ENCODE measurements around the gene TCF12. TPM values are rescaled to one million over a fixed set of nuclear protein-coding genes. Genes with fewer than 3 reads are reported as not detected.

The TCF12 gene
- total RNA-seq, 1 experiment from 2014 or later = 189 TPM

DNA sequence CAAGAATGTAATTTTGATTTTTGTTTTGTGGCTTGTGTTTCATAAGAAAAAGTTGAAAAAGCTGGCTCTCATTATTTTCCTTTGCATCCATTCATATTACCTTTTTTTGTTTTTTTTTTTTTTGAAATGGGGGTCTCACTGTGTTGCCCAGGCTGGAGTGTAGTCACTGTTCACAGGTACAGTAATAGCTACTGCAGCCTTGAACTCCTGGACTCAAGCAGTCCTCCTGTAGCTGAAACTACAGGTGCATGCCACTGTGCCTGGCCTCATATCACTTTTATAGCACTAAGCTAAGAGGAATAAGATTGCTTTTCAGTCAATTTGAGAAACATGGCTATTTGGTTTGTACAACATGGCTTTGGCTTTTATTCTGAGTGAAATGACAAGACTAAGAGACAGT is 49.8 kb downstream of the TCF12 start:
- Histone ChIP-seq H3K4me1 (ENCODE audit: low read length) (peaks cover 33% of the 10 kb centered on the region), H3K4me3 (ENCODE audit: low read length) (no peak overlapping the region), H4K20me1 (ENCODE audit: insufficient read depth, low read depth, low read length) (no peaks in the 10 kb centered on the region; the same call in 1 of the 2 replicates), H3K27me3 (ENCODE audit: low read length) (no peaks in the 10 kb centered on the region), H3K4me2 (ENCODE audit: low read depth, low read length, poor library complexity, severe bottlenecking) (no peak overlapping the region), H3K79me2 (ENCODE audit: low read length) (peaks cover 100% of the 10 kb centered on the region), H3K9me2 (replicated peaks; ENCODE audit: insufficient read depth, low read length) (no peaks in the 10 kb centered on the region), H3K9me3 (ENCODE audit: low read length) (no peaks in the 10 kb centered on the region), H3K27ac (ENCODE audit: low read length) (no peak overlapping the region), H3K36me3 (ENCODE audit: insufficient read depth, low read length) (no peaks in the 10 kb centered on the region), H2AFZ (ENCODE audit: low read length) (no peak overlapping the region), H3K9ac (ENCODE audit: low read length) (no peak overlapping the region)
- DNase-seq = no peak

- DNase-seq = no peak
- H3K79me2 ChIP-seq (ENCODE audit: low read length) = peaks cover 100% of the 10 kb centered on the region
These were observed 50.4 kb downstream of the TCF12 start for GRCh38 chr15:56968821-56969220.

GRCh38 chr15:56969265-56969895 is 50.9 kb downstream of the TCF12 start:
- Histone ChIP-seq H2AFZ (ENCODE audit: low read length) (no peak overlapping the region), H3K27ac (ENCODE audit: low read length) (no peak overlapping the region), H3K9me2 (replicated peaks; ENCODE audit: insufficient read depth, low read length) (no peaks in the 10 kb centered on the region), H3K9me3 (ENCODE audit: low read length) (no peaks in the 10 kb centered on the region), H4K20me1 (ENCODE audit: insufficient read depth, low read depth, low read length) (no peaks in the 10 kb centered on the region; the same call in 1 of the 2 replicates), H3K27me3 (ENCODE audit: low read length) (no peaks in the 10 kb centered on the region), H3K4me1 (ENCODE audit: low read length) (peaks cover 22% of the 10 kb centered on the region), H3K79me2 (ENCODE audit: low read length) (peaks cover 100% of the 10 kb centered on the region), H3K4me2 (ENCODE audit: low read depth, low read length, poor library complexity, severe bottlenecking) (no peak overlapping the region), H3K36me3 (ENCODE audit: insufficient read depth, low read length) (no peaks in the 10 kb centered on the region), H3K9ac (ENCODE audit: low read length) (no peak overlapping the region), H3K4me3 (ENCODE audit: low read length) (no peak overlapping the region)
- DNase-seq = no peak

More at GRCh38 chr15:56968821-56969220, 50.4 kb downstream of the TCF12 start:
- H3K4me1 ChIP-seq (ENCODE audit: low read length) = peaks cover 27% of the 10 kb centered on the region
- H3K9me3 ChIP-seq (ENCODE audit: low read length) = no peaks in the 10 kb centered on the region
- H3K27ac ChIP-seq (ENCODE audit: low read length) = no peak overlapping the region
- no peak overlapping the region for H3K4me2 ChIP-seq (ENCODE audit: low read depth, low read length, poor library complexity, severe bottlenecking)
- H3K4me3 ChIP-seq (ENCODE audit: low read length) = no peak overlapping the region
- no peak overlapping the region for H2AFZ ChIP-seq (ENCODE audit: low read length)
- no peaks in the 10 kb centered on the region; the same call in 1 of the 2 replicates for H4K20me1 ChIP-seq (ENCODE audit: insufficient read depth, low read depth, low read length)
- no peaks in the 10 kb centered on the region for H3K27me3 ChIP-seq (ENCODE audit: low read length)
- no peaks in the 10 kb centered on the region for H3K36me3 ChIP-seq (ENCODE audit: insufficient read depth, low read length)
- no peaks in the 10 kb centered on the region for H3K9me2 ChIP-seq (replicated peaks; ENCODE audit: insufficient read depth, low read length)
- no peak overlapping the region for H3K9ac ChIP-seq (ENCODE audit: low read length)

DNA sequence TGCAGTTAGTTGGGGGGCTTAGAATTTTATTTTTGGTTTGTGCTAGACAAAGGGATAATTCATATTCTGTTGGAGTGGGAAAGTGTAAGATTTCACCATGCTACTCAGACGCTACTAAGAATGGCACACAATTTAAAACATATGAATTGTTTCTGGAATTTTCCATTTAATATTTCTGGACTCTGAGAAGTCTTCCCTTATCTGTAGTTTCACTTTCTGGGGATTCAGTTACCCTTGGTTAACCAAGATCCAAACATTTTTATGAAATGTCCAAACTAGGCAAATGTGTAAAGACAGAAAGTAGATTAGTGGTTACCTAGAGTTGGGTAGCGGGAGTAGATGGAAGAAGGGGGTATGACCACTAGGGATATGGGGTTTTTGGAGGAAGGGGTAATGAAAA is 53.1 kb downstream of the TCF12 start:
- H3K4me1 ChIP-seq (ENCODE audit: low read length) = peaks cover 12% of the 10 kb centered on the region
- no peak overlapping the region for H3K4me3 ChIP-seq (ENCODE audit: low read length)
- H3K4me2 ChIP-seq (ENCODE audit: low read depth, low read length, poor library complexity, severe bottlenecking) = no peak overlapping the region
- no peaks in the 10 kb centered on the region for H3K27me3 ChIP-seq (ENCODE audit: low read length)
- H3K9me2 ChIP-seq (replicated peaks; ENCODE audit: insufficient read depth, low read length) = no peaks in the 10 kb centered on the region
- DNase-seq = no peak
- H2AFZ ChIP-seq (ENCODE audit: low read length) = no peak overlapping the region
- no peaks in the 10 kb centered on the region for H3K36me3 ChIP-seq (ENCODE audit: insufficient read depth, low read length)
- no peaks in the 10 kb centered on the region for H3K9me3 ChIP-seq (ENCODE audit: low read length)
- no peak overlapping the region for H3K9ac ChIP-seq (ENCODE audit: low read length)
- no peaks in the 10 kb centered on the region; the same call in 1 of the 2 replicates for H4K20me1 ChIP-seq (ENCODE audit: insufficient read depth, low read depth, low read length)
- H3K79me2 ChIP-seq (ENCODE audit: low read length) = peaks cover 99% of the 10 kb centered on the region
- no peak overlapping the region for H3K27ac ChIP-seq (ENCODE audit: low read length)

DNA sequence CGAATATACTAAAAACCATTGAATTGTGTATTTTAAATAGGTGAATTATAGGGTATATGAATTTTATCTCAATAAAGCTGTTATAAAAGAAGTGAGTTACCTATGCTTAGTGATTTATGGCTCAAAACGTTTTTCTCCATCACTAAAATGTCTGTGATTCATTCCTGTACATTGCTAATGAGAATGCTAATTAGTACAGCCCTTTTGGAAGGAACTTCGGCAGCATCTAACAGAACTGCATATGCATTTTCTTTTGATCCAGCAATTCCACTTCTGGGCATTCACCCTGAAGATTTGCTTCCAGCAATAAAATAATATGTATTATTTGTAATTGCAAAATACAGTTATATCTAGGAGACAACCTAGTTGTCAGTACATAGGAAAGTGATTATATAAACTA is 53.6 kb downstream of the TCF12 start:
- H3K4me2 ChIP-seq (ENCODE audit: low read depth, low read length, poor library complexity, severe bottlenecking) = no peak overlapping the region
- no peaks in the 10 kb centered on the region for H3K9me3 ChIP-seq (ENCODE audit: low read length)
- H3K27ac ChIP-seq (ENCODE audit: low read length) = no peak overlapping the region
- no peak overlapping the region for H3K4me3 ChIP-seq (ENCODE audit: low read length)
- H3K4me1 ChIP-seq (ENCODE audit: low read length) = peaks cover 12% of the 10 kb centered on the region
- H3K9me2 ChIP-seq (replicated peaks; ENCODE audit: insufficient read depth, low read length) = no peaks in the 10 kb centered on the region
- peaks cover 98% of the 10 kb centered on the region for H3K79me2 ChIP-seq (ENCODE audit: low read length)
- H2AFZ ChIP-seq (ENCODE audit: low read length) = no peak overlapping the region
- no peak for DNase-seq
- H3K9ac ChIP-seq (ENCODE audit: low read length) = no peak overlapping the region
- no peaks in the 10 kb centered on the region for H3K36me3 ChIP-seq (ENCODE audit: insufficient read depth, low read length)
- no peaks in the 10 kb centered on the region; the same call in 1 of the 2 replicates for H4K20me1 ChIP-seq (ENCODE audit: insufficient read depth, low read depth, low read length)
- H3K27me3 ChIP-seq (ENCODE audit: low read length) = no peaks in the 10 kb centered on the region

DNA sequence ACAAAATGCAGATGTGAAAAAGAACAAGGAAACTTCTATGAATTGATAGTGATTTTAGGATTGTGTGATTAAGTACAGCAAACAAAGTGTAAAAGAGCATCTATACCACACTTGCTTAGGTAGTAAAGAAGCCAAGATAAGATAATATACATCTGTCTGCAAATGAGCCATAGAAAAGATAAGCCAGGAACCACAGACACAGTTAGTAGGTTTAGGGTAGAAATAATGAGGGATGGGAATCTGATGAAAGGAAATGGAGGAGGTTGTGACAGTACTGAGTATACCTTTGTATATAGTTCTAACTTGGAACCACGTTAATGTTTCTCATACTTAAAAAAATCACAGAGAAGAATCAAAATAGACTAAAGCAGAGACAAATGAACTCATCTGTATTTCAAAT is 54.0 kb downstream of the TCF12 start:
- Histone ChIP-seq H3K27me3 (ENCODE audit: low read length) (no peaks in the 10 kb centered on the region), H3K4me2 (ENCODE audit: low read depth, low read length, poor library complexity, severe bottlenecking) (no peak overlapping the region), H3K27ac (ENCODE audit: low read length) (no peak overlapping the region), H3K36me3 (ENCODE audit: insufficient read depth, low read length) (no peaks in the 10 kb centered on the region), H3K4me1 (ENCODE audit: low read length) (peaks cover 13% of the 10 kb centered on the region), H3K4me3 (ENCODE audit: low read length) (no peak overlapping the region), H2AFZ (ENCODE audit: low read length) (no peak overlapping the region), H4K20me1 (ENCODE audit: insufficient read depth, low read depth, low read length) (no peaks in the 10 kb centered on the region; the same call in 1 of the 2 replicates), H3K9ac (ENCODE audit: low read length) (no peak overlapping the region), H3K9me2 (replicated peaks; ENCODE audit: insufficient read depth, low read length) (no peaks in the 10 kb centered on the region), H3K79me2 (ENCODE audit: low read length) (peaks cover 98% of the 10 kb centered on the region), H3K9me3 (ENCODE audit: low read length) (no peaks in the 10 kb centered on the region)
- DNase-seq = no peak

- Histone ChIP-seq H3K4me2 (ENCODE audit: low read depth, low read length, poor library complexity, severe bottlenecking) (no peak overlapping the region), H3K9me2 (replicated peaks; ENCODE audit: insufficient read depth, low read length) (no peaks in the 10 kb centered on the region), H4K20me1 (ENCODE audit: insufficient read depth, low read depth, low read length) (no peaks in the 10 kb centered on the region; the same call in 1 of the 2 replicates), H3K27ac (ENCODE audit: low read length) (no peak overlapping the region), H3K79me2 (ENCODE audit: low read length) (peaks cover 98% of the 10 kb centered on the region), H3K9me3 (ENCODE audit: low read length) (no peaks in the 10 kb centered on the region), H3K36me3 (ENCODE audit: insufficient read depth, low read length) (no peaks in the 10 kb centered on the region), H3K4me3 (ENCODE audit: low read length) (no peak overlapping the region), H3K27me3 (ENCODE audit: low read length) (no peaks in the 10 kb centered on the region), H3K4me1 (ENCODE audit: low read length) (peaks cover 21% of the 10 kb centered on the region), H3K9ac (ENCODE audit: low read length) (no peak overlapping the region), H2AFZ (ENCODE audit: low read length) (no peak overlapping the region)
- DNase-seq = no peak
These were observed 55.0 kb downstream of the TCF12 start for GRCh38 chr15:56973463-56973862.

- Histone ChIP-seq H3K36me3 (ENCODE audit: insufficient read depth, low read length) (no peaks in the 10 kb centered on the region), H3K79me2 (ENCODE audit: low read length) (peaks cover 98% of the 10 kb centered on the region), H3K27ac (ENCODE audit: low read length) (no peak overlapping the region), H4K20me1 (ENCODE audit: insufficient read depth, low read depth, low read length) (no peaks in the 10 kb centered on the region), H3K4me3 (ENCODE audit: low read length) (no peak overlapping the region), H3K9me2 (replicated peaks; ENCODE audit: insufficient read depth, low read length) (no peaks in the 10 kb centered on the region), H3K4me2 (ENCODE audit: low read depth, low read length, poor library complexity, severe bottlenecking) (no peak overlapping the region), H3K9ac (ENCODE audit: low read length) (no peak overlapping the region), H3K4me1 (ENCODE audit: low read length) (peaks cover 43% of the 10 kb centered on the region), H3K9me3 (ENCODE audit: low read length) (no peaks in the 10 kb centered on the region), H2AFZ (ENCODE audit: low read length) (no peak overlapping the region), H3K27me3 (ENCODE audit: low read length) (no peaks in the 10 kb centered on the region)
- no peak for DNase-seq
These were observed 58.8 kb downstream of the TCF12 start for GRCh38 chr15:56977232-56977631.
